SK-N-SH treated with all-trans-retinoic acid at 6 μM for 48 hours (cell line): ENCODE results near the gene COX19.
"Not testable (repeated sequence)": the region's sequence is repeated elsewhere in the genome, so short reads cannot be mapped to it uniquely, and the experiment has no call there.

Experiments used
- ARNTL ChIP-seq: fragments of 450-650 bp; formaldehyde crosslinking; IDR thresholded peaks from 2 replicates; pipeline ENCODE4 v1.5.0; 2020; ENCODE audit warnings: low read depth, mild to moderate bottlenecking, moderate library complexity, borderline replicate concordance
- BACH2 ChIP-seq: fragments of 250-450 bp; sonication (Bioruptor Pico); IDR thresholded peaks from 2 replicates; pipeline ENCODE4 v1.9.0; 2021; ENCODE audit warnings: mild to moderate bottlenecking, borderline replicate concordance
- CSDC2 ChIP-seq: fragments of 250-450 bp; sonication (Bioruptor Pico); IDR thresholded peaks from 2 replicates; pipeline ENCODE4 v1.5.0; 2020; ENCODE audit warnings: mild to moderate bottlenecking, moderate library complexity
- GLIS3 ChIP-seq: fragments of 250-450 bp; sonication (Bioruptor Pico); IDR thresholded peaks from 2 replicates; pipeline ENCODE4 v1.5.0; 2020; ENCODE audit warnings: mild to moderate bottlenecking, moderate library complexity
- ISL1 ChIP-seq: fragments of 250-450 bp; sonication (Bioruptor Pico); IDR thresholded peaks from 2 replicates; pipeline ENCODE4 v2.1.2; 2022; ENCODE audit warnings: mild to moderate bottlenecking, moderate library complexity
- PATZ1 ChIP-seq: fragments of 250-450 bp; sonication (Bioruptor Pico); IDR thresholded peaks from 2 replicates; pipeline ENCODE4 v1.8.0; 2020; ENCODE audit warnings: mild to moderate bottlenecking, moderate library complexity, borderline replicate concordance
- POU6F1 ChIP-seq: fragments of 250-450 bp; sonication (Bioruptor Pico); IDR thresholded peaks from 2 replicates; pipeline ENCODE4 v1.8.0; 2021; ENCODE audit warnings: low read depth, mild to moderate bottlenecking, moderate library complexity, borderline replicate concordance
- RARB ChIP-seq: fragments of 250-450 bp; sonication (Bioruptor Pico); IDR thresholded peaks from 2 replicates; pipeline ENCODE4 v1.8.0; 2021; ENCODE audit warnings: mild to moderate bottlenecking, moderate library complexity
- SNAI2 ChIP-seq: fragments of 250-450 bp; sonication (Bioruptor Pico); IDR thresholded peaks from 2 replicates; pipeline ENCODE4 v1.5.0; 2020; ENCODE audit warnings: mild to moderate bottlenecking, moderate library complexity
- TOX ChIP-seq: fragments of 250-450 bp; sonication (Bioruptor Pico); IDR thresholded peaks from 2 replicates; pipeline ENCODE4 v1.8.0; 2021; ENCODE audit warnings: mild to moderate bottlenecking, moderate library complexity, borderline replicate concordance
- ZFP3 ChIP-seq: fragments of 250-450 bp; sonication (Bioruptor Pico); IDR thresholded peaks from 2 replicates; pipeline ENCODE4 v1.5.0; 2020; ENCODE audit warnings: mild to moderate bottlenecking, moderate library complexity
- ZFP30 ChIP-seq: fragments of 450-650 bp; formaldehyde crosslinking; IDR thresholded peaks from 2 replicates; pipeline ENCODE4 v1.5.0; 2022; ENCODE audit warnings: mild to moderate bottlenecking, moderate library complexity
- ZNF70 ChIP-seq: fragments of 450-650 bp; formaldehyde crosslinking; IDR thresholded peaks from 2 replicates; pipeline ENCODE4 v1.5.0; 2020; ENCODE audit warnings: mild to moderate bottlenecking, moderate library complexity

- not testable (repeated sequence) for TF ChIP-seq GLIS3 (CRISPR knock-in tag); ISL1; PATZ1 (CRISPR knock-in tag); POU6F1 (CRISPR knock-in tag); ARNTL (CRISPR knock-in tag); TOX (CRISPR knock-in tag); CSDC2 (CRISPR knock-in tag); ZNF70 (CRISPR knock-in tag); RARB (CRISPR knock-in tag); ZFP30 (CRISPR knock-in tag); BACH2 (CRISPR knock-in tag); SNAI2 (CRISPR knock-in tag); ZFP3 (CRISPR knock-in tag)
These were observed 15.6 kb downstream of the COX19 start for GRCh38 chr7:959740-960139.
